ENCODE data around the gene RNU1-3. TPM values are rescaled to one million over a fixed set of nuclear protein-coding genes. Genes with fewer than 3 reads are reported as not detected.
"Not testable (repeated sequence)": the region's sequence is repeated elsewhere in the genome, so short reads cannot be mapped to it uniquely, and the experiment has no call there.

The RNU1-3 gene
- total and polyA plus RNA-seq, 2 experiments from 2014 or later, result under 0.01 TPM; not detected in 1

DNA sequence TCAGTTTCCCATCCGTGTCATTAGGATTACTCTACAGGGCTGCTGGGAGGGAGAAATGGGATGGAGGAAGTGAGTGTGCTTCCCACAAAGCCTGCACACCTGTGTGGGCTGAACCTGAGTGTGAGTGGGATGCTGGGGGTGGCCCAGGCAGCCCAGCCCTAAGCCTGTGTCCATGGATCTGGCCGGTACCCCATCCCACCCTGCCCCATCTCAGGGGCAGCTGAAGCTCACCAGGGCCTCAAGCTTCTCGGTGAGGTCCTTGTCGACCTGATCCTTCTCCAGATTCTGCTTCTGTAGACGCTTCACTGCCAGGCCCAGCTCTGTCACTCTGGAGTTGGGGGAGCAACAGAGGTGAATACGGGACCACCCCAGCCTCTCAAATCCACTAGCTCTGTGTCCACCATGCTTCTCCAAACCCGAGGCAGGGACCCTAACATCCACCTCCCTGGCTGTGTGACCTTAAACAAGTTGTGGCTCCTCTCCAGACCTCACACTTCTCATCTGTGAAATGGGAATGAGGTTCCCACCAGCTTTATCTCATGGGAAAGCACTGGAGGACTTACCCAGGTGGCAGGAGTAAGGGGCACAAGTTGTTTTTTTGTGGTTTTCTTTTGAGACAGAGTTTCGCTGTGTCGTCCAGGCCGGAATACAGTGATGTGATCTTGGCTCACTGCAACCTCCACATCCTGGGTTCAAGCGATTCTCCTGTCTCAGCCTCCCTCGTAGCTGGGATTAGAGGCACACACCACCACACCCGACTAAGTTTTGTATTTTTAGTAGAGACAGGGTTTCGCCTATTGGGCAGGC is 34.5 kb downstream of the RNU1-3 start:
- not testable (repeated sequence) for H3K27me3 ChIP-seq; H3K27ac ChIP-seq; H3K4me1 ChIP-seq (ENCODE audit: insufficient read depth); H3K9me3 ChIP-seq (ENCODE audit: low read depth); H3K4me2 ChIP-seq; H4K20me1 ChIP-seq (ENCODE audit: insufficient read depth, poor library complexity, severe bottlenecking); H3K4me3 ChIP-seq; H3K36me3 ChIP-seq (replicated peaks; ENCODE audit: insufficient read depth, low read depth); H2AFZ ChIP-seq; H3K9me2 ChIP-seq (replicated peaks; ENCODE audit: insufficient read depth); DNase-seq (ENCODE audit: low spot score)
- 93% methylated on average over 14 of the region's 14 CpGs for WGBS (ENCODE audit: low lambda C conversion rate, missing lambda C conversion rate)
- peaks cover 29% of the 10 kb centered on the region for H3K79me2 ChIP-seq

DNA sequence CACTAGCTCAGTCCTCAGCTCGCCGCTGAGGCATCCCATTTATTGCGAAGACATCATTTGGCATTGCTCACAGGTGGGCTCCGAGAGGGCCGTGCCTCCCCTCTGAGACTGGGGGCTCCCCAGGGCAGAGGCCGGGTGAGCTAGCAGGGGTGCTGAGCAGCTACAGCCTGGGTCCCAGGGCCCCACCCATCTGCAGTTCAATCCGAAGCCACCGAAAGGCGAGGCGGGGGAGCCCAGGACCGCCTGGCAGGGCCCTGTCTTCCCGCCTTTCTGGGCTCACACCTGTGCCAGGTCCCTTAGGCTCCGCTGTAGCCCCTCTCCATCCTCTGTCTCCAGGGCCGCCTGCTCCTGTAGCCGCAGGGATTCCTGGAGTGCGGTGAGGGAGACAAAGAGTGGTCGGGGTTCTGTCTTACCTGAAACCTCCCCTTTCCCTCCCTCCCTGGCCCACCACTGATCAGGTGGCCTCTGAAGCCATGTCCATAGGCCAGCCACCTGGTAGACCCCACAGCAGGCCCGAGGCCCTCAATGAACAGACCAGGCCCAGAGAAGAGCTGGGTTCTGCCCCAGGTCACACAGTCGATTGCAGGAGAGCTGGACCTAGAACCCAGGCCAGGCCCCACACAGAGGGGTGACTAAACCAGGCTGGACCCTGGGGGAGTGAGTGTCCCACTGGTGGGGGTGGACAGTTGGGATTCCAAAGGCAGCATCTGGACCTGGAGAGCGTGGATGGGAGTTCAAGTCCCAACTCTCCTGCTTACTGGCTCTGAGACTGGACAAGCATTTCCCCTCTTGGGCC is 35.3 kb downstream of the RNU1-3 start:
- TF ChIP-seq, protein P1, sequence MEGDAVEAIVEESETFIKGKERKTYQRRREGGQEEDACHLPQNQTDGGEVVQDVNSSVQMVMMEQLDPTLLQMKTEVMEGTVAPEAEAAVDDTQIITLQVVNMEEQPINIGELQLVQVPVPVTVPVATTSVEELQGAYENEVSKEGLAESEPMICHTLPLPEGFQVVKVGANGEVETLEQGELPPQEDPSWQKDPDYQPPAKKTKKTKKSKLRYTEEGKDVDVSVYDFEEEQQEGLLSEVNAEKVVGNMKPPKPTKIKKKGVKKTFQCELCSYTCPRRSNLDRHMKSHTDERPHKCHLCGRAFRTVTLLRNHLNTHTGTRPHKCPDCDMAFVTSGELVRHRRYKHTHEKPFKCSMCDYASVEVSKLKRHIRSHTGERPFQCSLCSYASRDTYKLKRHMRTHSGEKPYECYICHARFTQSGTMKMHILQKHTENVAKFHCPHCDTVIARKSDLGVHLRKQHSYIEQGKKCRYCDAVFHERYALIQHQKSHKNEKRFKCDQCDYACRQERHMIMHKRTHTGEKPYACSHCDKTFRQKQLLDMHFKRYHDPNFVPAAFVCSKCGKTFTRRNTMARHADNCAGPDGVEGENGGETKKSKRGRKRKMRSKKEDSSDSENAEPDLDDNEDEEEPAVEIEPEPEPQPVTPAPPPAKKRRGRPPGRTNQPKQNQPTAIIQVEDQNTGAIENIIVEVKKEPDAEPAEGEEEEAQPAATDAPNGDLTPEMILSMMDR (IDR thresholded peaks at IDR 0.05; ENCODE audit: poor library complexity), result no peak
- TF ChIP-seq EZH2 (IDR thresholded peaks at IDR 0.05; ENCODE audit: borderline replicate concordance), result no peak
- TF ChIP-seq EZH2phosphoT487 (IDR thresholded peaks at IDR 0.05; ENCODE audit: low read depth, severe bottlenecking, unreplicated experiment), result no peak
- H3K79me2 ChIP-seq, result peaks cover 22% of the 10 kb centered on the region
- no peak for DNase-seq (ENCODE audit: low spot score)
- H2AFZ ChIP-seq, result no peak overlapping the region
- WGBS (ENCODE audit: low lambda C conversion rate, missing lambda C conversion rate), result 92% methylated on average over 20 of the region's 20 CpGs
- no peaks in the 10 kb centered on the region for H3K4me1 ChIP-seq (ENCODE audit: insufficient read depth)
- H3K4me3 ChIP-seq, result no peak overlapping the region
- H3K36me3 ChIP-seq (replicated peaks; ENCODE audit: insufficient read depth, low read depth), result peaks cover 6% of the 10 kb centered on the region
- H3K27me3 ChIP-seq, result no peaks in the 10 kb centered on the region
- peaks cover 6% of the 10 kb centered on the region for H4K20me1 ChIP-seq (ENCODE audit: insufficient read depth, poor library complexity, severe bottlenecking)
- no peaks in the 10 kb centered on the region for H3K9me3 ChIP-seq (ENCODE audit: low read depth)
- no peak overlapping the region for H3K27ac ChIP-seq
- H3K9me2 ChIP-seq (replicated peaks; ENCODE audit: insufficient read depth), result no peaks in the 10 kb centered on the region
- H3K4me2 ChIP-seq, result no peak overlapping the region

- Histone ChIP-seq H4K20me1 (ENCODE audit: insufficient read depth, poor library complexity, severe bottlenecking) (peaks cover 2% of the 10 kb centered on the region), H3K4me1 (ENCODE audit: insufficient read depth) (no peaks in the 10 kb centered on the region), H3K9me2 (replicated peaks; ENCODE audit: insufficient read depth) (no peaks in the 10 kb centered on the region), H3K79me2 (peaks cover 15% of the 10 kb centered on the region), H3K4me2 (no peak overlapping the region), H3K9me3 (ENCODE audit: low read depth) (no peaks in the 10 kb centered on the region), H3K27me3 (no peaks in the 10 kb centered on the region), H3K4me3 (no peak overlapping the region), H3K36me3 (replicated peaks; ENCODE audit: insufficient read depth, low read depth) (peaks cover 6% of the 10 kb centered on the region), H2AFZ (no peak overlapping the region), H3K27ac (no peak overlapping the region)
- 98% methylated on average over 36 of the region's 36 CpGs for WGBS (ENCODE audit: low lambda C conversion rate, missing lambda C conversion rate)
- DNase-seq (ENCODE audit: low spot score), result no peak
- TF ChIP-seq, protein P1 (IDR thresholded peaks at IDR 0.05; ENCODE audit: poor library complexity), result no peak
- TF ChIP-seq EZH2phosphoT487 (IDR thresholded peaks at IDR 0.05; ENCODE audit: low read depth, severe bottlenecking, unreplicated experiment), result no peak
- TF ChIP-seq EZH2 (IDR thresholded peaks at IDR 0.05; ENCODE audit: borderline replicate concordance), result no peak
These were observed 36.0 kb downstream of the RNU1-3 start for GRCh38 chr1:16630661-16631247.

GRCh38 chr1:16629916-16630530 is 36.7 kb downstream of the RNU1-3 start:
- not testable (repeated sequence) for H3K79me2 ChIP-seq; H3K9me2 ChIP-seq (replicated peaks; ENCODE audit: insufficient read depth); H3K36me3 ChIP-seq (replicated peaks; ENCODE audit: insufficient read depth, low read depth); H4K20me1 ChIP-seq (ENCODE audit: insufficient read depth, poor library complexity, severe bottlenecking); H3K4me1 ChIP-seq (ENCODE audit: insufficient read depth); H3K4me2 ChIP-seq; H3K9me3 ChIP-seq (ENCODE audit: low read depth); DNase-seq (ENCODE audit: low spot score); H3K4me3 ChIP-seq; H3K27ac ChIP-seq; H3K27me3 ChIP-seq; H2AFZ ChIP-seq
- WGBS (ENCODE audit: low lambda C conversion rate, missing lambda C conversion rate), result 97% methylated on average over 21 of the region's 21 CpGs
